HG03095 (cell line): ENCODE measurements around the gene GALNT7.

Source experiments
- ATAC-seq: cut with Tn5 transposase; IDR thresholded peaks from one replicate; pipeline ENCODE4 v1.9.1; 2021; ENCODE audit warnings: moderate library complexity; ENCODE audit not compliant: unreplicated experiment

GALNT7 gene

GRCh38 chr4:173259310-173259709, 90.7 kb downstream of the GALNT7 start:
- no peak for ATAC-seq

DNA sequence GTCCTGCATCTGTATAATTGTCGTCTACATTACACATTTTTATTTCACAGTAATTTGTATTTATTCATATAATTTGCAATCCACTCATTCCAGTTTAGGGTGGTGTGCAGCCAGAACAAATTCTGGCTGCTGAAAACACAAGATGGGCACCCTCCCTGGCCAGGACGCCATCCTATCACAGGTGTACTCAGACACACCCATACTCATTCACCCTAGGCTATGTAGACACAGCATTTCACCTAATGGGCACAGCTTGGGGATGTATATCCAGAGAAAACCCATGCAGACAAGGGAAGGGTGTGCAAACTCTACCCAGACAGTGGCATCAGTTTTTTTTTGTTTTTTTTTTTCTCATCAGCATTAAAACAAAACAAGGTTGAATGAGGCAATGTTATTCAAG, 92.4 kb downstream of the GALNT7 start:
- no peak for ATAC-seq

DNA sequence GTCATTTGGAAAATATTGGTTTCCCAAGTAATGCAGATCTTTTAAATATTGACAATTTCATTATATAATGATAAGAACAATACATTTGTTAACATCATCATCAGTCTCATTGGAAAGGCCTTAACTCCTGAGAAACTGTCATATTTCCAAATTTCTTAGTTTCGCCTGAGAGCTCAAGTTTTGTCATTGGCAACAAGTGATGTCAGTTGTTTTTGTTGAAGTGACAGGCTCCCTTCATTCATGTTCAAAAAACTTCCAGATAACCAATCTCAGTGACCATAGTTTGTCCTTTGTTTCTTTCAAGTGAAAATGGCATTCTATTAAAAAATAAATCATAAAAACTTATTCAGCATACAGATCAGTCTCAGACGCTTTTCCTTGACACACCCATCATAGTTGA, 93.8 kb downstream of the GALNT7 start:
- no peak for ATAC-seq

DNA sequence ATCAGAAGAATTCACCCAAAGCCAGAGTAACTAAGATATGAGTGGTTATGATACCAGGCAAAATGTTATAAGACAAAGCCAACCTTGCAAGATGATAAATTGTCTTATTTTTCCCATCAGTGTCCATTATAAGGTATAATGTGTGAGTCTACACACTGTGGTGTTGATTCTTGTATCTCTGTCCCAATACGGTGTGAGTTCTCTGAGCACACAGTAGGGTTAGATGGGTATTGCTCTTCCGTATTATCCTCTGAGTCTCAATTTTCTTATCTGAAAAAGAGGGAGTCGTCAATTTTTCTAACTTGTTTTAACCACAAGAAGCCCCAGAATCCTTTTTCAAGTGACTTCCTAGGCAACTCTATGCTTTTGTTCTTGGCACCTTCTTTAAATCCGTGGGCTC, 95.6 kb downstream of the GALNT7 start:
- peak; percentile 14 for ATAC-seq

DNA sequence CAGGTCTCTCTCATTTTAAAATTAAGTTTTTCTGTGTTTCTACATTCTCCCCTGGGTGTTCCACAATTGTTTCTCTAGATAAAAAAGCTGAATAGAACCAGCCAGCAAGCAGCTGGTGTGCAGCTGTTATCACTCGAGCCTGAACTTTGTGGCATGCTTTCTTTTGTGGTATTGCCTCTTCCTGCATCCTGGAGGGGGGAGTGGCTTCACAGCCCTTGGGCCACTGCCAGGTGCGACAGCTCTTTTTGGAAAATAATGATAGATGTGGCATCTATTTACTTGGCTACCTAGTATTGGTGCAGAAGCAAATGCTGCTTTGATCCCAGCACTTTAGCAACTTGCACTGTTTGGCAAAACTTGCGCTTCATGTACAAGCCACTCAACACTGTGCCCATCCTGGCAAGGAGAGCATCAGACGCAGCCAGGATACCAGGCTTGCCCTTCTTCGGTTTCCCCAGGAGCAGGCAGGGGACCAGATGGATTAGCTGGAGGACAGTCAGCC, 96.1 kb downstream of the GALNT7 start:
- peak; percentile 75 for ATAC-seq

GRCh38 chr4:173265751-173266150, 97.1 kb downstream of the GALNT7 start:
- ATAC-seq: no peak

DNA sequence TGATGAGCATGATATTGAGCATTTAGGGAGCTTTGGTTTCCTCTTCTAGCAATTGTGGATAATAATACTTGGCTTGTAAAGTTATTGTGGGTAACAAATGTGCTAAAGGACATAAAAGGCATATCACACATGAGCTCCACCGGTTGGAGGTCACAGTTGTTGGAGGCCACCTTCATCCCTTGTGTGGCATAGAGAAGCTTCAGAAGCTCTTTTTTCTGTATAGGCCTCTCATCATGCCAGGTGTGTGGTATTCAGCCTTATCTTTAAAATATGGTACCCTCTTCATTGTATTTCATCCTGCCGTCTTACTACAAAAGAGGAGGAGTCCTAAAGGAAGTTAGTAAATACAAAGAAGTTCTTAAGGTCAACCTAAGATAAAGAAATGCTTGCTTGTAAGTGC, 99.1 kb downstream of the GALNT7 start:
- ATAC-seq: no peak

DNA sequence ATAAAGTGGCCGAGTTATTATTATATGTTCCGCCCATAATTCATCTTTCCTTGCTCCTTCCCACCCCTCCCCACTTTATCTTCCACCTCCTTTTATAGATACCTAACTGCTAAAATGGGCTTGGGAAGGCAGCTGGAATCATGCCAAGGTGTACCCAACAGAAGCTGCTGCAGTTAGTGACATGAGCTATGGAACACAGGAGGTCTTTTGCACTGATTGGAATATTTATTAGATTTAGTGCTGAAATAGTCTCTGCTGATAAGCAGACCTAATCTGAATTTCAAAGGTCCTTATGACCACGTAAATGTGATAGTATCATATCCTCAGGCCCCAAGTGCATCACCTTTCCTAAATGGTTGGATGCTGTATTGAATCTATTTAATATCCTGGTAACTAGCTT, 100.7 kb downstream of the GALNT7 start:
- ATAC-seq: no peak

DNA sequence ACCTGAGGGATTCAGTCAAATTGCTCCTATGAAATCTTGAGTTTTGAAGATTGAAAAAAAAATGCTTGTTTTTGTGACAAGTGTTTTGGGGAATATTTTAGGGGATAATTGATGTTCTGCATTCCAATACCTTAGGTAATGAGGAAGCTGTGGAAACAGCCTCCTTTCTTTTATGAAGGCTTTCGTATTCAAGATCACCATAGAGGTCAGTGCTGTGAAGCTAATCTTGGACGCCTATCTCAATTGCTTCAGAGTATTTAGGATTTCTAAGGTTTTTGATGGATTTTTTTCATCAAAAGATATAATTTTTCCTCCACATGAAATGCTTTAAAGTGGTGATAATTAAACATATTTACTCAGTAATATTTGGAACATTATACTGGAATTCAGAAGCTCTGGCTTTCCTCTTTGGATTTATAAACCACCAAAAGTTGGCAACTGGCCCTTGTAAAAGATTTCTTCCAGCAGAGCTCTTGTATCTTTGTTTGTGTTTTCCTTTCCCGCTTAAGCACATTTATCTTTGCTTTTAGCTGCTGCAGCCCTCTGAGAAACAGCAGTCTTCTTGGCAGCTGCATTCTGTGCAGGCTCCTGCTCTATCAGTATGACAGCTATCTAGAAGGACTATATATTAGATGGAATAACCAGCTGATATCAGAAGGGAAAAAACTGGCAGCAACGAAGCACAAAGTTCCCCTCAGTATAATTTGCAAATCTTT, 101.9 kb downstream of the GALNT7 start:
- no peak for ATAC-seq

DNA sequence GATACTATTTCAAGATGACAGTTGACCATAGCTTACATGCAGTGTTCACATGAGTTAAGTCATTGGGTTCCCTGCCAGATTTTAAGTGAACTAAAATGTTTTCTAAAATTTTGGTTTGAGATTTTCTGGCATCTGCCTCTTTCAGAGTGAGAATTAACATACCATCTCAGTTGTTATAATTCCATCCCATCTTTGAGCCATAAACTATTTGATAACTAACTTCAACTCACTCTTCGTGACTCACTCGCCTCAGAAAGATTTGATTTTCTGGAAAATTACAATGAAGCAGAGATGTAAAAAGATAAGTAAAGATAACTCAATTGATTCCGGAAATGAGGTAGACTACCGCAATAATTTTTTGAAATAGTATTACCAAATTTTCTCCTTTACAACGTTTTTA, 103.7 kb downstream of the GALNT7 start:
- ATAC-seq: no peak

GRCh38 chr4:173272996-173273395, 104.4 kb downstream of the GALNT7 start:
- no peak for ATAC-seq

GRCh38 chr4:173273941-173274340, 105.3 kb downstream of the GALNT7 start:
- ATAC-seq: no peak

GRCh38 chr4:173274744-173275143, 106.1 kb downstream of the GALNT7 start:
- no peak for ATAC-seq

- no peak for ATAC-seq
These were observed 106.5 kb downstream of the GALNT7 start for GRCh38 chr4:173275150-173275549.

- no peak for ATAC-seq
These were observed 108.7 kb downstream of the GALNT7 start for GRCh38 chr4:173277340-173277739.

- no peak for ATAC-seq
These were observed 112.4 kb downstream of the GALNT7 start for GRCh38 chr4:173280998-173281397.

- no peak for ATAC-seq
These were observed 113.0 kb downstream of the GALNT7 start for GRCh38 chr4:173281406-173282255.

DNA sequence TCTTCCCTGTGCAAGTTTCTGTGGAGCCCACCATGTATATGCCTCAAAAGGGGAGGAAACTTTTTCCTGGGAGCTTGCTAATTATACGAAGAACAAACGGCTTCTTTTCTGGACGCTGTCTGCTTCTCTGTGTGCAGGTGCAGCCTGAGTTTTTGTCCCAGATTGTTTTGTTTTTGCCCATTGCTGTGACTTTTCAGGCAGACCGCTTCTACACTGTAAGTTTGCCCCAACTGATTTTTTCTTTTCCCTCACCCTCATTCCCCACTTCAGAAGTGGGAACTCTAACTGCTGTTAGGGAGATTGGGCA, 113.6 kb downstream of the GALNT7 start:
- ATAC-seq: no peak

DNA sequence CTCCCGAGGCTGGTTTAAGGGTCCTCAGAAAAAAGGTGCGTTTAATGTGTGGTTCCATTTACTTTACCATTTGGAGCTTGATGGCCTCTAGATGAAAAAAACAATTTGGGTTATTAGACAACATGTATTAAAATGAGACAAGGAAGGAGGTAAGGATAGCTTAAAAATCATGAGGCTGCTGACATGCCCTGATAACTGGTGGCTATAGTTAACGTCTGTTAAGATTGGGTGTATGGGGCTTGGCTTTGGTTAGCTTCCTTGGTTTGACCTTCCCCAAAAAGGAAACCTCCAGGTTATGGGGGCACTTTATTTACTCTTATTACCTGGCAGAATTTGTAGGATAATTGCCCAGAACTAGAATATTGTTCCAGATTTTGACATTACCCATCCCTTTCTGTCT, 114.0 kb downstream of the GALNT7 start:
- no peak for ATAC-seq

DNA sequence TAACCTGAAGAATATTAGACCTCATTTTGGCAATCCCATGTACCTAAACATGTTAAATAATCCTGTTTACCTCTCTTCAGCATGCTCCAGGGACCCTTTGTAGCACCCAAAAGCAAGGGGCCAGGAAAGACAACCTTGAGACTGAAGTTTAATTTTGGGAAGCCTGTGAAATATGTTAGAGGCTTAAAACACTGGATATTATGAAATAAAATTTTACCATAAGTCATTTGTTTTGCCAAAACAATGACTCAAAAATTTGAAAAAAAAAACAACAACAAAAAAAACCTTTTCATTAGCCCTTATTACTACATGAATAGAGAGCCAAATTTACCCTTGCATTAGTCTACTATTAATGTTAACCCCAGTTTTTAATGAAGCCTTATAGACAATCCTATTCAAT, 115.9 kb downstream of the GALNT7 start:
- no peak for ATAC-seq

DNA sequence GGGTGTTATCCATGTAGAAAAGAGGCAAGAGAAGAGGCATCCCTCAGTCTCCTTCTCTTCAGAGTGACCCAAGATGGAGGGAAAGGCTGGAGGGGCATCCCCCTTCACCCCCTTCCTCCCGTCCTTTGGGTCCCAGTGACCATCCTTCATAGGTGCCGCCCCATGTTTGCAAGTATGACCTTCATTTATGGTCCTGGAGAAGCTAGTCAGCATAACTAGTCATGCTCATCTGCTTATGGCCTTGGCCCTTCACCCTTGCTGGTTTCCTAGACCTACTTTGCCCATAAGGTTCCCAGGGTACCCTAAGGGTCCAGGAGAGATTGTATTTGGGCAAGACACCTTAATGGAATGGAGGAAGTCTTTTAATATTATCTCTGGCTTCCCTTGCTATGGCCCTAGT, 118.9 kb downstream of the GALNT7 start:
- ATAC-seq: no peak

DNA sequence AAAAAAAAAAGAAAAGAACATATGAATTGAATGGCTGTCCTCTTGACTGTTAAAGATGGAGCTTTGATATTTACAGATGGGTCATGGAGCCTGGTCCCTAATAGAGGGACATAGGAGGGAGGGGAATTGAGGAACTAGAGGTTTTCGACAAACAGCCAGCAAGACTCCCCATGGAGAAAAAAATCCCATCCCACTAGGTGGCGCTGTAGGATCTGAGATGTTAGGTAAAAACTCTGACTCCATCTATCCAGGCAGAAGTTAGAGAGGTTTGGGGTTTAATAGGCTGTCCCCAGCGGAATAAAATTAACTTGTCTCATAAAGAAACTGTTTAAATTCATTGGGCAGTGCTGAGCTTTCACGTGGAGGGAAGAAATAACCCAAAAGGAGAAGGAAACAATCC, 119.7 kb downstream of the GALNT7 start:
- no peak for ATAC-seq
